PC-9 (cell line): Measurements from ENCODE around the gene DRD4. TPM values are rescaled to one million over a fixed set of nuclear protein-coding genes. Genes with fewer than 3 reads are reported as not detected.

Source experiments
- BruUV-seq: library from RNA; stranded (reverse); fragments of 400-500 nt; replicated peaks from 2 replicates; lab custom pipeline; 2021; lab: Mats Ljungman, UMichigan
- CTCF ChIA-PET: fragments of 300-600 bp; sonication (Branson Sonifier 250); formaldehyde crosslinking; loops from one replicate; lab custom pipeline; 2022; ENCODE audit warnings: antibody characterized with exemption; lab: Charles Lee
- POLR2A ChIA-PET: fragments of 300-600 bp; sonication (Branson Sonifier 250); formaldehyde crosslinking; loops from one replicate; lab custom pipeline; 2022; ENCODE audit warnings: antibody characterized with exemption; ENCODE audit not compliant: unreplicated experiment; lab: Charles Lee
- DNase-seq, 2 experiments: peaks; one replicate each; pipeline versions ENCODE4 v3.0.0 to v3.0.0-alpha.2; 2015 to 2022; ENCODE audit warnings: mixed read lengths in 1 of 2
- H2AFZ ChIP-seq: fragments of 200-600 bp; sonication (generic); 2 replicates; pipeline ENCODE4 v1.8.1; 2017; ENCODE audit warnings: antibody characterized with exemption
- H3F3A ChIP-seq: fragments of 200-600 bp; sonication (generic); 2 replicates; pipeline ENCODE4 v1.8.1; 2017; ENCODE audit warnings: antibody characterized with exemption, mild to moderate bottlenecking, low read depth; ENCODE audit not compliant: insufficient read depth
- H3K27ac ChIP-seq: fragments of 200-600 bp; sonication (generic); 2 replicates; pipeline ENCODE4 v1.6.1; 2016; ENCODE audit warnings: mixed run types
- H3K27me3 ChIP-seq: fragments of 200-600 bp; sonication (generic); 2 replicates; pipeline ENCODE4 v1.6.1; 2016; ENCODE audit warnings: low read depth, mixed run types; ENCODE audit not compliant: insufficient read depth
- H3K36me3 ChIP-seq: fragments of 200-600 bp; sonication (generic); 2 replicates; pipeline ENCODE4 v1.6.1; 2016; ENCODE audit warnings: low read depth, mixed run types
- H3K4me1 ChIP-seq: fragments of 200-600 bp; sonication (generic); replicated peaks from 2 replicates; pipeline ENCODE4 v1.6.1; 2016; ENCODE audit warnings: mixed run types; ENCODE audit not compliant: insufficient read depth
- H3K4me2 ChIP-seq: fragments of 200-600 bp; sonication (generic); 2 replicates; pipeline ENCODE4 v1.6.1; 2017; ENCODE audit warnings: mixed run types
- H3K4me3 ChIP-seq: fragments of 200-600 bp; sonication (generic); 2 replicates; pipeline ENCODE4 v1.6.1; 2016; ENCODE audit warnings: mixed run types
- H3K79me2 ChIP-seq: fragments of 200-600 bp; sonication (generic); 2 replicates; pipeline ENCODE4 v1.6.1; 2017; ENCODE audit warnings: low read depth, mixed run types
- H3K9me2 ChIP-seq: fragments of 200-600 bp; sonication (generic); 2 replicates; pipeline ENCODE4 v1.8.1; 2017; ENCODE audit warnings: mild to moderate bottlenecking; ENCODE audit not compliant: insufficient read depth
- H3K9me3 ChIP-seq: fragments of 200-600 bp; sonication (generic); 2 replicates; pipeline ENCODE4 v1.8.1; 2016; ENCODE audit warnings: low read depth; ENCODE audit not compliant: insufficient read depth
- H4K20me1 ChIP-seq: fragments of 200-600 bp; sonication (generic); 2 replicates; pipeline ENCODE4 v1.8.1; 2017; ENCODE audit not compliant: insufficient read depth
- EZH2 ChIP-seq: fragments of 200-600 bp; sonication (generic); IDR thresholded peaks from 2 replicates; pipeline ENCODE4 v1.8.0; 2017; ENCODE audit warnings: antibody characterized with exemption, low read depth
- intact Hi-C: fragments of 100-400 bp; cut with micrococcal nuclease; formaldehyde crosslinking; loops from one replicate; pipeline ENCODE4 v1.10.0; 2022; ENCODE audit not compliant: unreplicated experiment
- total RNA-seq: library from RNA; stranded (reverse); gene quantifications from 2 replicates; pipeline ENCODE4 v1.2.3, GENCODE V29; 2021
- TF ChIP-seq, protein P1 (sequence below): fragments of 200-600 bp; sonication (generic); conservative IDR thresholded peaks from 2 replicates; pipeline ENCODE4 v1.6.1; 2017; ENCODE audit warnings: mixed run types, antibody characterized with exemption, mild to moderate bottlenecking, moderate library complexity

The DRD4 gene
- total RNA-seq, 1 experiment from 2014 or later = 0.35 TPM

DNA sequence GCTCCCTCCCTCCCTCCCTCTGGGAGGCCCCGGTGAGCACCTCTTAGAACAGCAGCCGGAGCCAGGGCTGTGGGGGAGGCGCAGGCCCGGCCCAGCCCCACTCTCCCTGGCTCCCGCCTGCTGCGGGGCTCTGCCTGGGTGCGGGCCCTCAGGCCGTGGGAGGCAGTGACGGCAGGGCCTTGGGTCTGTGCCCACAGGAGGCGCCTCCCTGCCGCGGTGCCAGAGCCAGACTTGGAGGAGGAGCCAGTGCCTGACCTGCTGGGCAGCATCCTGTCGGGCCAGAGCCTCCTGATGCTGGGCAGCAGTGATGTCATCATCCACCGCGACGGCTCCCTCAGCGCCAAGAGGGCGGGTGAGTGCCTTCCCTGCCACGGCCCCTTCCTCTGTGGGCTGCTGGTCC, 30.8 kb upstream of the DRD4 start:
- Histone ChIP-seq H3K4me3 (no peak overlapping the region), H3K9me3 (no peaks in the 10 kb centered on the region), H3K79me2 (no peaks in the 10 kb centered on the region), H2AFZ (no peak overlapping the region), H3K36me3 (no peaks in the 10 kb centered on the region), H4K20me1 (no peaks in the 10 kb centered on the region), H3K4me1 (no peaks in the 10 kb centered on the region), H3K27ac (no peak overlapping the region), H3K9me2 (no peaks in the 10 kb centered on the region), H3K27me3 (no peaks in the 10 kb centered on the region), H3F3A (no peaks in the 10 kb centered on the region), H3K4me2 (no peak overlapping the region)
- no TSS peak for BruUV-seq
- CTCF ChIA-PET = no interaction called here
- POLR2A ChIA-PET = no interaction called here
- intact Hi-C loops = no loop called here
- no peak for TF ChIP-seq EZH2
- TF ChIP-seq, protein P1, sequence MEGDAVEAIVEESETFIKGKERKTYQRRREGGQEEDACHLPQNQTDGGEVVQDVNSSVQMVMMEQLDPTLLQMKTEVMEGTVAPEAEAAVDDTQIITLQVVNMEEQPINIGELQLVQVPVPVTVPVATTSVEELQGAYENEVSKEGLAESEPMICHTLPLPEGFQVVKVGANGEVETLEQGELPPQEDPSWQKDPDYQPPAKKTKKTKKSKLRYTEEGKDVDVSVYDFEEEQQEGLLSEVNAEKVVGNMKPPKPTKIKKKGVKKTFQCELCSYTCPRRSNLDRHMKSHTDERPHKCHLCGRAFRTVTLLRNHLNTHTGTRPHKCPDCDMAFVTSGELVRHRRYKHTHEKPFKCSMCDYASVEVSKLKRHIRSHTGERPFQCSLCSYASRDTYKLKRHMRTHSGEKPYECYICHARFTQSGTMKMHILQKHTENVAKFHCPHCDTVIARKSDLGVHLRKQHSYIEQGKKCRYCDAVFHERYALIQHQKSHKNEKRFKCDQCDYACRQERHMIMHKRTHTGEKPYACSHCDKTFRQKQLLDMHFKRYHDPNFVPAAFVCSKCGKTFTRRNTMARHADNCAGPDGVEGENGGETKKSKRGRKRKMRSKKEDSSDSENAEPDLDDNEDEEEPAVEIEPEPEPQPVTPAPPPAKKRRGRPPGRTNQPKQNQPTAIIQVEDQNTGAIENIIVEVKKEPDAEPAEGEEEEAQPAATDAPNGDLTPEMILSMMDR = no peak
- peak in 1 of 2 experiments; percentile 79 for DNase-seq

DNA sequence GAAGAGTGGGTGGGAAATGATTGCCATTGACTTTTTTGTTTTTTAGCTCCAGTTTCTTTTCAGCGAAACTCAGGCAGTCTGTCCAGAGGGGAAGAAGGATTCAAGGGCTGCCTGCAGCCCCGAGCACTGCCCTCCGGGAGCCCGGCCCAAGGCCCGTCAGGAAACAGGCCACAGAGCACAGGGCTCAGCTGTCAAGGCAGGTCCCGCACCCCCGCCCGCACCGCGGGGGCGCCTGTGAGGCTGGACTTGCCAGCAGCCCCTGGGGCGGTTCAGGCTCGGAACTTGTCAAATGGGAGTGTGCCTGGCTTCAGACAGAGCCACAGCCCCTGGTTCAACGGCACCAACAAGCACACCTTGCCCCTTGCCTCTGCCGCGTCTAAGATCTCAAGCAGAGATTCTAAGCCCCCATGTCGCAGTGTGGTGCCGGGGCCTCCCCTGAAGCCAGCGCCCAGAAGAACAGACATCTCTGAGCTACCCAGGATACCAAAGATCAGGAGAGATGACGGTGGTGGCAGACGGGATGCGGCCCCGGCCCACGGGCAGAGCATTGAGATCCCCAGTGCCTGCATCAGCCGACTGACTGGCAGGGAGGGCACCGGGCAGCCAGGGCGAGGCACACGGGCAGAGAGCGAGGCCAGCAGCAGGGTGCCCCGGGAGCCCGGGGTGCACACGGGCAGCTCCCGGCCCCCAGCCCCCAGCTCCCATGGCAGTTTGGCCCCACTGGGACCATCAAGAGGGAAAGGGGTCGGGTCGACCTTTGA, 29.9 kb upstream of the DRD4 start:
- Histone ChIP-seq H3K79me2 (no peaks in the 10 kb centered on the region), H4K20me1 (no peaks in the 10 kb centered on the region), H3K36me3 (no peaks in the 10 kb centered on the region), H3K4me3 (no peak overlapping the region), H3F3A (peaks cover 7% of the 10 kb centered on the region), H3K27ac (no peak overlapping the region), H3K4me2 (no peak overlapping the region), H3K9me2 (no peaks in the 10 kb centered on the region), H2AFZ (no peak overlapping the region), H3K4me1 (no peaks in the 10 kb centered on the region), H3K27me3 (no peaks in the 10 kb centered on the region), H3K9me3 (no peaks in the 10 kb centered on the region)
- POLR2A ChIA-PET = no interaction called here
- no peak for DNase-seq
- intact Hi-C loops = no loop called here
- TF ChIP-seq, protein P1 = no peak
- no peak for TF ChIP-seq EZH2
- CTCF ChIA-PET = no interaction called here
- no TSS peak for BruUV-seq

DNA sequence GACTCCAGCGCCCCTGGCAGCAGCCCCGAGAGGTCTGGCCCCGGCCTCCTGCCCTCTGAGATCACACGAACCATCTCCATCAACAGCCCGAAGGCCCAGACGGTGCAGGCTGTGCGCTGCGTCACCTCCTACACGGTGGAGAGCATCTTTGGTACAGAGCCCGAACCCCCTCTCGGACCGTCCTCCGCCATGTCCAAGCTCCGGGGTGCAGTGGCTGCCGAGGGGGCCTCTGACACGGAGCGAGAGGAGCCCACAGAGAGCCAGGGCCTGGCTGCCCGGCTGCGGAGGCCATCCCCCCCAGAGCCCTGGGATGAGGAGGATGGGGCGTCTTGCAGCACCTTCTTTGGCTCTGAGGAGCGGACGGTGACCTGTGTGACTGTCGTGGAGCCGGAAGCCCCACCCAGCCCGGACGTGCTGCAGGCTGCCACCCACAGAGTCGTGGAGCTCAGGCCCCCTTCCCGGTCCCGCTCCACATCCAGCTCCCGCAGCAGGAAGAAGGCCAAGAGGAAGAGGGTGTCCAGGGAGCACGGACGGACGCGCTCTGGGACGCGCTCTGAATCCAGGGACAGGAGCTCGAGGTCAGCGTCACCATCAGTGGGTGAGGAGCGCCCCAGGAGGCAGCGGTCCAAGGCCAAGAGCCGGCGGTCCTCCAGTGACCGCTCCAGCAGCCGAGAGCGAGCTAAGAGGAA, 29.0 kb upstream of the DRD4 start:
- intact Hi-C loops = no loop called here
- ChIA-PET CTCF (no interaction called here), POLR2A (no interaction called here)
- peaks cover 9% of the 10 kb centered on the region for H3F3A ChIP-seq
- BruUV-seq = no TSS peak
- DNase-seq = no peak
- TF ChIP-seq, protein P1 = no peak
- no peak for TF ChIP-seq EZH2
- no peaks in the 10 kb centered on the region for H3K36me3 ChIP-seq
- H4K20me1 ChIP-seq = peaks cover 6% of the 10 kb centered on the region
- no peaks in the 10 kb centered on the region for H3K79me2 ChIP-seq
- H3K4me1 ChIP-seq = no peaks in the 10 kb centered on the region
- no peak overlapping the region for H3K4me2 ChIP-seq
- H3K27ac ChIP-seq = no peak overlapping the region
- no peaks in the 10 kb centered on the region for H3K9me2 ChIP-seq
- H2AFZ ChIP-seq = no peak overlapping the region
- no peaks in the 10 kb centered on the region for H3K9me3 ChIP-seq
- no peak overlapping the region for H3K4me3 ChIP-seq
- H3K27me3 ChIP-seq = no peaks in the 10 kb centered on the region
